Bronchial epithelial cell (primary cell): ENCODE measurements around the gene CORO2B. TPM values are rescaled to one million over a fixed set of nuclear protein-coding genes. Genes with fewer than 3 reads are reported as not detected.

Source experiments
- DNase-seq: peaks from one replicate; pipeline ENCODE4 v3.0.0-alpha.2; 2010; ENCODE audit warnings: low read depth
- FAIRE-seq: peaks from 2 replicates; lab custom pipeline; 2011; peaks lifted over from hg19 to GRCh38; lab: Jason Lieb, UNC
- H3K27me3 ChIP-seq: 2 replicates; pipeline ENCODE4 v1.5.1; 2011; ENCODE audit warnings: low read length; ENCODE audit not compliant: control insufficient read depth, insufficient read depth
- H3K36me3 ChIP-seq: 2 replicates; pipeline ENCODE4 v1.5.1; 2011; ENCODE audit warnings: low read length; ENCODE audit not compliant: control insufficient read depth, insufficient read depth
- H3K4me3 ChIP-seq: 2 replicates; pipeline ENCODE4 v1.5.1; 2011; ENCODE audit warnings: mild to moderate bottlenecking, low read depth, low read length, control low read depth
- total RNA-seq: library from RNA; depleted of rRNA; stranded (reverse); fragments of >200 nt; gene quantifications from 2 replicates; pipeline ENCODE4 v1.2.1, GENCODE V29; 2014
- TF ChIP-seq, protein P1 (sequence below): IDR thresholded peaks from 2 replicates; pipeline ENCODE4 v1.5.1; 2011; ENCODE audit warnings: mild to moderate bottlenecking, moderate library complexity, low read length, control low read depth, inconsistent platforms; ENCODE audit not compliant: insufficient read depth, severe bottlenecking

The CORO2B gene
- total RNA-seq, 1 donor from 2014 or later: under 0.01 TPM

GRCh38 chr15:68574046-68574445 lies 4.7 kb upstream of the CORO2B start:
- Histone ChIP-seq H3K36me3 (no peaks in the 10 kb centered on the region), H3K4me3 (no peak overlapping the region), H3K27me3 (peaks cover 17% of the 10 kb centered on the region)
- no peak for DNase-seq
- TF ChIP-seq, protein P1, sequence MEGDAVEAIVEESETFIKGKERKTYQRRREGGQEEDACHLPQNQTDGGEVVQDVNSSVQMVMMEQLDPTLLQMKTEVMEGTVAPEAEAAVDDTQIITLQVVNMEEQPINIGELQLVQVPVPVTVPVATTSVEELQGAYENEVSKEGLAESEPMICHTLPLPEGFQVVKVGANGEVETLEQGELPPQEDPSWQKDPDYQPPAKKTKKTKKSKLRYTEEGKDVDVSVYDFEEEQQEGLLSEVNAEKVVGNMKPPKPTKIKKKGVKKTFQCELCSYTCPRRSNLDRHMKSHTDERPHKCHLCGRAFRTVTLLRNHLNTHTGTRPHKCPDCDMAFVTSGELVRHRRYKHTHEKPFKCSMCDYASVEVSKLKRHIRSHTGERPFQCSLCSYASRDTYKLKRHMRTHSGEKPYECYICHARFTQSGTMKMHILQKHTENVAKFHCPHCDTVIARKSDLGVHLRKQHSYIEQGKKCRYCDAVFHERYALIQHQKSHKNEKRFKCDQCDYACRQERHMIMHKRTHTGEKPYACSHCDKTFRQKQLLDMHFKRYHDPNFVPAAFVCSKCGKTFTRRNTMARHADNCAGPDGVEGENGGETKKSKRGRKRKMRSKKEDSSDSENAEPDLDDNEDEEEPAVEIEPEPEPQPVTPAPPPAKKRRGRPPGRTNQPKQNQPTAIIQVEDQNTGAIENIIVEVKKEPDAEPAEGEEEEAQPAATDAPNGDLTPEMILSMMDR: no peak
- no peak for FAIRE-seq

DNA sequence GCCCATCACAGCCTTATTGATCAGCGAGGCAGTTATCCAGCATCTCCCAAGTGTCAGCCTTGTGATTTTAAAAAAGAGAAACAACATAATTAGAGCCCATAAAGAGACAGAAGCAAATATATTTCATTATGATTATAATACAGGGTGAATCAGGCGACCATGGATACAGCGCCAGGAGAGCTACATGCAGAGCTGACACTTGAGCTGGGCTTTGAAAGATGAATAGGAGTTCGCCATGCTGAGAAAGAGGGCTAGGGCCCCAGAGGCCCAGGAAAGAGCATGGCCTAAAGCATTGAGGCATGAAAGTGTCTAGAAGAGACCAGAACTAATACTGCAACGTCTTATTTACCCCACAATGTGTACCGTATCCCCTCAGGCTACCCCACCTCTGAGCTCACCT lies 4.2 kb upstream of the CORO2B start:
- Histone ChIP-seq H3K27me3 (peaks cover 17% of the 10 kb centered on the region), H3K36me3 (no peaks in the 10 kb centered on the region), H3K4me3 (no peak overlapping the region)
- TF ChIP-seq, protein P1: no peak
- no peak for FAIRE-seq
- no peak for DNase-seq

DNA sequence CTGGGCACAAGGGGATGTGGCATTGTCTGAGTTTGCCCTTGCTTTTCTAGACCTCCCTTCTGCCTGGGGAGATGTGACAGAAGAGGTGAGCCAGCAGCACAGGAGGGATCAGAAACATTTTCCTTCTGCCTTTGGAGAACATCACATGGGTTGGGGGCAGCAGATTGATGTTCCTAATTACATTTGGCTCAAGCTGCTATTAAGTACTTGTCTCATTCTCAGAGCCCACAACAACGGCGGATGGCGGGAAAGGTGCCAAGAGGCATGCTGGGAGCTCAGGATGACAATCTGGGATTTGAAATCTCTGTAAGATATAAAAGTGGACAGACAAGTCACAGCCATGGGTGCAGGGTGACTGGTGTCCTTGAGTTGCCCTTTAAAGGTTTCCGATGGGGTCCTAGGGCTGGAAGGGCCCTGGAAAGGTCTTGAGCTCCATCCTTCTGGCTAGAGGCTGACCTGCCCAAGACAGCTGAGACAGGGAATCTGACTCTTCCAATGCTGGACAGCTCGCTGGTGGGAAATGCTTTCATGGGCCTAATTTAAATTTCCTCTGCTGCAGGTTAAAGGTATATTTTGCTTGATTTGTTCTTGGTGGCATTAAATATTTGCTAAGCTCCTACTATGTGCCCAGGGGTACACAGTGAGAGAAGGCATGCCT lies 2.4 kb upstream of the CORO2B start:
- Histone ChIP-seq H3K36me3 (no peaks in the 10 kb centered on the region), H3K4me3 (no peak overlapping the region), H3K27me3 (peaks cover 17% of the 10 kb centered on the region)
- DNase-seq: no peak
- TF ChIP-seq, protein P1: no peak
- FAIRE-seq: no peak

DNA sequence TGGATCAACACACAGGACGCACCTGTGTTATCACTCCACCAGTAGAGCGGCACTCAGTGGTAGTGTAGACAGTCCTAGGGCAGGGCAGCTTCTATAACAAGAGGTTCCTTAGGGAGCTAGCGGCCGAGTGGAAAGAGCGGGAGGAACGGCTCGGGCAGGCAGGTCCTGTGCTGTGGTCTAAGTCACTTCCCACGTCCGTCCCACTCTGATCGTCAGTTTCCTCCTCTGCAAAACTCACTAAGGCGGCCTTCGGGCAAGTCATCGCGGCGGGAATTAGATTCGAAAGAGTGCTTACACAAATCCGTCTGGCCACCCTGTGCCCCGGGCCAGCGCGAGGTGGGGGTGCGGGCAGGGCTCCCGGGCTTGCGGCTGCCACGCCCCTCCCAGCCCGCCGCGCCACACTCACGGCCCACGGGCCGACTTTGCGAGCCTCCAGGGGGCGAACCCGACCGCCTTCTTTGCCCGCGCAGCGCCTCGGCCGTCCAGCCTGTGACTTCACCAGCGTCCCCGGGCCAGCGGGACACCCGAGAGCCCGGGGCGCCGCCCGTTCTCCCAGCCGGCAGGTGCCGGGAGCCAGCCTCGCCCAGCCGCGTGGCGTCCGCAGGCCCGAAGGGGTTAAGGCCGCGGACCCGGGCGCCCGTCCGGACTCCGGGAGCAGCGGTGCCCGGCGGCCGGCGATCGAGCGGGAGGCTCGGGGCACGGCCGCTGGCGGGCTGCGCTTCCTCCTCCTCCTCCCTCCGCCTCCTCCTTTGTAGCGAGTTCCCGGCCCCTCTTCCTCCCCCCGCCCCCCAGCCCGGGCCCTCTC lies 416 bp upstream of the CORO2B start:
- no peak for FAIRE-seq
- H3K36me3 ChIP-seq: no peaks in the 10 kb centered on the region
- peaks cover 13% of the 10 kb centered on the region for H3K27me3 ChIP-seq
- TF ChIP-seq, protein P1: peak; percentile 35
- peak overlapping the region; percentile 29 for H3K4me3 ChIP-seq
- no peak for DNase-seq

- TF ChIP-seq, protein P1: no peak
- no peak for FAIRE-seq
- DNase-seq: no peak
- Histone ChIP-seq H3K27me3 (peaks cover 9% of the 10 kb centered on the region), H3K4me3 (no peak overlapping the region), H3K36me3 (no peaks in the 10 kb centered on the region)
Observed at GRCh38 chr15:68580026-68580882, 1.5 kb downstream of the CORO2B start.
